ENCODE data around the gene ALG3. TPM values are rescaled to one million over a fixed set of nuclear protein-coding genes. Genes with fewer than 3 reads are reported as not detected.

The ALG3 gene
- total RNA-seq, 1 experiment from 2014 or later: 68.8 TPM

- no TSS peak for BruUV-seq (replicated peaks)
- no peak for DNase-seq (ENCODE audit: low spot score)
- CTCF ChIA-PET: no interaction called here
Observed at GRCh38 chr3:184192889-184193288, 55.9 kb downstream of the ALG3 start.

More at GRCh38 chr3:184192889-184193288, 55.9 kb downstream of the ALG3 start:
- peaks cover 68% of the 10 kb centered on the region for H3K36me3 ChIP-seq (ENCODE audit: insufficient read depth, low read length, poor library complexity, severe bottlenecking)
- no peak overlapping the region for H3K27ac ChIP-seq (ENCODE audit: low read depth, low read length, poor library complexity, severe bottlenecking)
- H3K9me3 ChIP-seq (ENCODE audit: low read depth, low read length, poor library complexity, severe bottlenecking): no peaks in the 10 kb centered on the region
- intact Hi-C loops (cut with micrococcal nuclease; ENCODE audit: unreplicated experiment): no loop called here
- H3K27me3 ChIP-seq (replicated peaks; ENCODE audit: insufficient read depth, low read depth, low read length, poor library complexity): no peaks in the 10 kb centered on the region
- POLR2A ChIA-PET (ENCODE audit: low non-redundant PET): no interaction called here
- no peaks in the 10 kb centered on the region for H3K4me1 ChIP-seq (ENCODE audit: insufficient read depth, low read length, poor library complexity, severe bottlenecking)
- H3K4me3 ChIP-seq (ENCODE audit: low read depth, low read length, poor library complexity, severe bottlenecking): no peak overlapping the region
- TF ChIP-seq EZH2 (IDR thresholded peaks at IDR 0.05; ENCODE audit: borderline replicate concordance, low read depth, low read length, poor library complexity, severe bottlenecking): no peak
- TF ChIP-seq CTCF (conservative IDR thresholded peaks at IDR 0.05; ENCODE audit: low read depth, low read length): no peak

Small RNA genes lying within 50 kb of the gene (microRNA-seq; reads per million reads assigned to microRNA genes)
- not detected for gene MIR1224

Other genes starting within 250 kb of the ALG3 start
- 30.3 and 32.0 TPM in 2 replicates for gene ABCC5, start 231.1 kb downstream of the ALG3 start, total RNA-seq (2021)
- gene HTR3D, start 217.2 kb downstream of the ALG3 start, total RNA-seq (2021): not detected in 2 replicates
- not detected in 2 replicates for gene HTR3C, start 195.9 kb downstream of the ALG3 start, total RNA-seq (2021)
- gene HTR3E, start 151.9 kb downstream of the ALG3 start, total RNA-seq (2021): not detected in 2 replicates
- 57.8 and 64.2 TPM in 2 replicates for gene EIF2B5, start 113.6 kb downstream of the ALG3 start, total RNA-seq (2021)
- 82.6 and 83.3 TPM in 2 replicates for gene DVL3, start 93.6 kb downstream of the ALG3 start, total RNA-seq (2021)
- gene AP2M1, start 74.1 kb downstream of the ALG3 start, total RNA-seq (2021): 382 and 419 TPM in 2 replicates
- gene ABCF3, start 62.8 kb downstream of the ALG3 start, total RNA-seq (2021): 65.1 and 65.2 TPM in 2 replicates
- 0.13 TPM in 1 of 2 replicates, not detected in the other for gene VWA5B2, start 19.4 kb downstream of the ALG3 start, total RNA-seq (2021)
- gene EEF1AKMT4, start 710 bp upstream of the ALG3 start, total RNA-seq (2021): 7.0 and 7.8 TPM in 2 replicates
- gene CAMK2N2, start 12.6 kb upstream of the ALG3 start, total RNA-seq (2021): 1.3 and 2.2 TPM in 2 replicates
- gene ECE2, start 27.1 kb upstream of the ALG3 start, total RNA-seq (2021): not detected in 2 replicates
- 622 and 645 TPM in 2 replicates for gene PSMD2, start 50.3 kb upstream of the ALG3 start, total RNA-seq (2021)
- 475 and 559 TPM in 2 replicates for gene EIF4G1, start 65.6 kb upstream of the ALG3 start, total RNA-seq (2021)
- gene FAM131A, start 88.6 kb upstream of the ALG3 start, total RNA-seq (2021): 15.1 and 23.2 TPM in 2 replicates
- gene CLCN2, start 112.6 kb upstream of the ALG3 start, total RNA-seq (2021): 11.2 and 14.8 TPM in 2 replicates
- 92.1 and 92.6 TPM in 2 replicates for gene POLR2H, start 112.7 kb upstream of the ALG3 start, total RNA-seq (2021)
- not detected in 2 replicates for gene THPO, start 129.2 kb upstream of the ALG3 start, total RNA-seq (2021)
- 0.06 and 0.57 TPM in 2 replicates for gene CHRD, start 131.1 kb upstream of the ALG3 start, total RNA-seq (2021)

All from A673 (cell line).